ENCODE measurements around the gene OPN3. TPM values are rescaled to one million over a fixed set of nuclear protein-coding genes. Genes with fewer than 3 reads are reported as not detected.

Gene OPN3
- total RNA-seq, 1 donor from 2014 or later: 9.0 TPM

DNA sequence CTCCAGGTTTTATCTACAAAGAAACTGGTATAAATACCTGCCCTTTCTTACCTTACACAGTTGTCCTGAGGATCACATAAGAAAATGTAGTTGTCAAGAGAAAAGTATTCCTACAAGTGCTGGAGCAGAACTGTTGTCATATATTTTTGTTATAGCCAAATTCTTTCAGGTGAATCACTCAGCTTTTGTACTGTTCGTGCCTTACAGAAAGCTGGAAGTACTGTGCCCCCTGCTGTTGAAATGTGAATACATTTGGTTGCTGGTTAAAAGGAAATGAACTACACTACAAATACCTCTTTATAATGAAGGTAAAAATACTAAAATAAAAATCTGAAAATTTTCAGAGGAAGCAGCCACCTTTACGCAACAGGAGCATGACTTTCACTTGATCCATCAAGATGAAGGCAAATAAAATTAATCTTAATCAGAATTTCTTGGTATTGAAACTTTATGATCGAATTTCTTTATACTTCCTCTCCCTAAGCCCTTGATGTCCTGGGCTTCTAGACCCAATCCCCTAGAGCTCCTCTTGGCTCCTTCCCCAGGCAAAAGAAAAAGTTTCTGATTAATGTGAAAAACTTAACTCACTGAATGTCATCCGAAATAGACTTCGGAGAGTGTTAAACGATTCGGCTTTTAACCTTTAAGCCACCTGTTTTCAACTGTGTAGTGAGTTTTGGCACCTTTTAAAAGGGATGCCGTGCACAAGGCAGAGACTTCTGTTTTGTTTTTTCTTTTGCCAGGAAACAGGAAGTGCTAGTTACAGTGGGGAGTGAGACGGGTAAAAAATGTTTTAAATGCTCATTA, 12.5 kb downstream of the OPN3 start:
- Histone ChIP-seq H3K4me1 (no peaks in the 10 kb centered on the region), H3K4me3 (no peak overlapping the region), H3K36me3 (no peaks in the 10 kb centered on the region), H3K27ac (no peak overlapping the region), H3K9me3 (no peaks in the 10 kb centered on the region), H3K27me3 (no peaks in the 10 kb centered on the region)
- intact Hi-C loops (cut with DNase I): no loop called here
- no peak for DNase-seq (ENCODE audit: low spot score in 2 of 2)
- TF ChIP-seq, protein P1, sequence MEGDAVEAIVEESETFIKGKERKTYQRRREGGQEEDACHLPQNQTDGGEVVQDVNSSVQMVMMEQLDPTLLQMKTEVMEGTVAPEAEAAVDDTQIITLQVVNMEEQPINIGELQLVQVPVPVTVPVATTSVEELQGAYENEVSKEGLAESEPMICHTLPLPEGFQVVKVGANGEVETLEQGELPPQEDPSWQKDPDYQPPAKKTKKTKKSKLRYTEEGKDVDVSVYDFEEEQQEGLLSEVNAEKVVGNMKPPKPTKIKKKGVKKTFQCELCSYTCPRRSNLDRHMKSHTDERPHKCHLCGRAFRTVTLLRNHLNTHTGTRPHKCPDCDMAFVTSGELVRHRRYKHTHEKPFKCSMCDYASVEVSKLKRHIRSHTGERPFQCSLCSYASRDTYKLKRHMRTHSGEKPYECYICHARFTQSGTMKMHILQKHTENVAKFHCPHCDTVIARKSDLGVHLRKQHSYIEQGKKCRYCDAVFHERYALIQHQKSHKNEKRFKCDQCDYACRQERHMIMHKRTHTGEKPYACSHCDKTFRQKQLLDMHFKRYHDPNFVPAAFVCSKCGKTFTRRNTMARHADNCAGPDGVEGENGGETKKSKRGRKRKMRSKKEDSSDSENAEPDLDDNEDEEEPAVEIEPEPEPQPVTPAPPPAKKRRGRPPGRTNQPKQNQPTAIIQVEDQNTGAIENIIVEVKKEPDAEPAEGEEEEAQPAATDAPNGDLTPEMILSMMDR (IDR thresholded peaks at IDR 0.05): peak; percentile 25 to 42 (median 30)

DNA sequence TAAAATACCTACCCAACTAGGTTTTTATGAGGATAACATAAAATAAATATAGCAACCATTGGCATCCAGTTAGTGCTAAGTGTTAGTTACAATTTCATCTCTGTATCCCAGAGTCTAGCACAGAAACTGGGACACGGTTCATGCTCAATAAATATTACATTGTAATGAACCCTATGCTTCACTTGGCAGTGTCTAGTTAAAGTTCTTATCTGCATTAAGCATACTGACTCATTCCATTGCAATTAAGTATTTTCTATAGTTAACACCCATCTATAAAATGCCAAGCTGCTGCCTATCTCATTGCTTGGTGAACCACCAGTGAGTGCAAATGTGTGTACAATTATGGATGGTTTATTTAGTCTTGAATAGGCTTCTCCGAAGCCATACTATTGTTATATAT, 15.2 kb downstream of the OPN3 start:
- Histone ChIP-seq H3K9me3 (no peaks in the 10 kb centered on the region), H3K36me3 (no peaks in the 10 kb centered on the region), H3K27me3 (no peaks in the 10 kb centered on the region), H3K27ac (no peak overlapping the region), H3K4me1 (no peaks in the 10 kb centered on the region), H3K4me3 (no peak overlapping the region)
- DNase-seq (ENCODE audit: low spot score in 2 of 2): no peak
- intact Hi-C loops (cut with DNase I): no loop called here
- TF ChIP-seq, protein P1 (IDR thresholded peaks at IDR 0.05): no peak

DNA sequence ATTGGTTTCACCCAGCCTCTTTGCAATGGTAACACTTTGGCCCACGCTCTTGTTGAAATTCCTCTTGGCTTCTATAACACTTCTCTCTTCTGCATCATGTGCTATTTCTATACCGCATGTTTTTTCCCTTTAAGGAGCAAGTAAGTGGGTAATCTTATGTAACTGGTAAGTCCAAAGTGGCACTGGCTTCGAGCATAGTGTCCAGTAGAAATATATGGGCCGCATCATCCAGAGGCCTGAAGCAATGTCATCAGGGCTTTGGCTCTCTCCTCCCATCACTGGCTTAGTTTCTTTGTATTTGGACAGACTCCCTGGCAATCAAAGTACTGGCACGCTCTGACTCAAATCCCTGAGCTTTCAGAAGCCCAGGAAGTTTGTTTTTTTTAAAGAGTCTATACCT, 17.5 kb downstream of the OPN3 start:
- Histone ChIP-seq H3K27ac (no peak overlapping the region), H3K27me3 (no peaks in the 10 kb centered on the region), H3K4me1 (no peaks in the 10 kb centered on the region), H3K36me3 (no peaks in the 10 kb centered on the region), H3K4me3 (no peak overlapping the region), H3K9me3 (no peaks in the 10 kb centered on the region)
- intact Hi-C loops (cut with DNase I): no loop called here
- DNase-seq (ENCODE audit: low spot score in 2 of 2): no peak
- TF ChIP-seq, protein P1 (IDR thresholded peaks at IDR 0.05): no peak

DNA sequence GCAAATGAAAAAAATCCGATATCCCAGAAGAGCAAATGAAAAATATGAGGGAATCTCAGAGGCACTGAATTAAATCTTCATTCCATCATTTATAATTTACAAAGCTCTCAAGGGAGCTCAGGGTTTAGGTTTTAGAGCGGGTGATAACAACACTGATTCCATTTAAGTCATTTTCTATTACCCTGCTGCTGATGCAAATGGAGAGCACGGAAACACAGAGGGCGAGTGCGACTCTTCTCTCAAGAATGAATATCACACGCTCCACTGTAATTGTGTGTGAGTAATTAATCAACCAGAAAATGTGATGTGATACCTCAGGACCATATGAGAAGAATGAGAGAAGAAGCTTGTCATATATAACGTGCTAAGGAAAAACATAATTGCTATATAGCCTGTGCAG, 22.7 kb downstream of the OPN3 start:
- Histone ChIP-seq H3K27me3 (no peaks in the 10 kb centered on the region), H3K9me3 (no peaks in the 10 kb centered on the region), H3K36me3 (no peaks in the 10 kb centered on the region), H3K4me3 (no peak overlapping the region), H3K4me1 (no peaks in the 10 kb centered on the region), H3K27ac (no peak overlapping the region)
- intact Hi-C loops (cut with DNase I): no loop called here
- no peak for DNase-seq (ENCODE audit: low spot score in 2 of 2)
- TF ChIP-seq, protein P1 (IDR thresholded peaks at IDR 0.05): no peak

DNA sequence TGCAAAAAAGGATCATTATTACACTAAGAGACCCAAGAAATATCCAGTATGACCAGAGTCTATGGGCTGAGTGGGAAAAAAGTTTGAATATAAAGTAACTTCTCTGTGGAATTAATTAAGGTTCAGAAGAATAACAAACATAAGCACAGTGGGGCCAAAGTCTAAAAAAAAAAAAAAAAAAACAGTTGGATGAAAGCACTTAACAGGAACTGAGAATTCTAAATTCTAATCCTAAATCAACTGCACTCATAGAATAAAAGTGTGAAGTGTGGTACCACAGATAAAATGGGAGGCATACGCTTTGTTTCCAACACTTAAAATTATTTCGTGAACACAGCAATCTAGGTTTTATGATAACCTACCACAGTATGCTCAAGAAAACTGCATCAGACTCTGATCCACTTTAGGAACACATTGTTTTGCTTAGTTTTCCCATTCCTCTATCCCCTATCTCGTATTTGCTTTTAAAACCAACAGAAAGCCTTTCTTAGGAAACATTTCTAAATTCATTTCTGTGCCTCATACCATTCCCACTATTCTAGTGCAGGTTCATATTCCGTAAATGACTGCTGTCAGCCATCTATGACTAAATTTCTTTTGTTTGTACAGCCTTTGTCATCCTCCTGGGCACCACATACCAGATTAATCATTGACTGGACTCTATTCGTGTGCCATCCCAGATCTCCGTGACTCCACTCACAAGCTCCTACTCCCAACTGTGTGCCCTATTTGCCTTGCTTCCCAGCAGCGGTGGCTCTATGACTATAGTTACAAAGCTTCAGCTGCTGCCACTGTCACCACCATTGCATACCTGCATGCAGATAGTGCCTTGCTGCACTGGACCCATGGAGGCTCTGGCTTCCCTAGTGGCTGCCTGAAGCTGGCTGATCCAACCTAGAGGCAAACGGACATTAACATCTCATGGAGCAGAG, 24.9 kb downstream of the OPN3 start:
- Histone ChIP-seq H3K9me3 (no peaks in the 10 kb centered on the region), H3K4me1 (no peaks in the 10 kb centered on the region), H3K27me3 (no peaks in the 10 kb centered on the region), H3K27ac (no peak overlapping the region), H3K36me3 (no peaks in the 10 kb centered on the region), H3K4me3 (no peak overlapping the region)
- intact Hi-C loops (cut with DNase I): no loop called here
- TF ChIP-seq, protein P1 (IDR thresholded peaks at IDR 0.05): no peak
- DNase-seq (ENCODE audit: low spot score in 2 of 2): no peak

All from ascending aorta (tissue), 2 donors.